PFSK-1 (cell line): Measurements from ENCODE around the gene RBBP8.

Experiments used
- FOXP2 ChIP-seq: optimal IDR thresholded peaks from 2 replicates; pipeline ENCODE3; 2011; ENCODE audit warnings: borderline replicate concordance, control low read depth, inconsistent platforms; ENCODE audit not compliant: insufficient read depth; ENCODE audit errors: extremely low read length, extremely low read depth
- POLR2AphosphoS5 ChIP-seq: IDR thresholded peaks from 2 replicates; pipeline ENCODE4 v1.6.1; 2012; ENCODE audit warnings: low read depth, mild to moderate bottlenecking, control low read depth, low read length, moderate library complexity
- REST ChIP-seq, 2 experiments: IDR thresholded peaks; 2 replicates each; pipeline versions ENCODE4 v1.6.1 to v1.8.0; 2011 to 2012; ENCODE audit warnings: low read depth in 2 of 2, low read length in 2 of 2, control low read depth in 1 of 2, inconsistent platforms in 1 of 2, mild to moderate bottlenecking in 1 of 2, moderate library complexity in 1 of 2; ENCODE audit not compliant: insufficient read depth in 1 of 2
- SIN3A ChIP-seq: IDR thresholded peaks from 2 replicates; pipeline ENCODE4 v1.6.1; 2012; ENCODE audit warnings: mild to moderate bottlenecking, low read length, moderate library complexity, borderline replicate concordance; ENCODE audit not compliant: insufficient read depth
- TAF1 ChIP-seq: IDR thresholded peaks from 2 replicates; pipeline ENCODE4 v1.6.1; 2012; ENCODE audit warnings: low read length, control low read depth, borderline replicate concordance; ENCODE audit not compliant: insufficient read depth

The RBBP8 gene

GRCh38 chr18:23042133-23042532 is 109.0 kb downstream of the RBBP8 start:
- TF ChIP-seq FOXP2, result no peak
- no peak for TF ChIP-seq TAF1
- no peak for TF ChIP-seq SIN3A
- TF ChIP-seq POLR2AphosphoS5, result no peak
- TF ChIP-seq REST (IDR thresholded peaks at IDR 0.05; ENCODE audit: insufficient read depth in 1 of 2, low read depth in 2 of 2, low read length in 2 of 2), result no peak

GRCh38 chr18:23043803-23044376 is 110.8 kb downstream of the RBBP8 start:
- TF ChIP-seq SIN3A (no peak), REST (IDR thresholded peaks at IDR 0.05; ENCODE audit: insufficient read depth in 1 of 2, low read depth in 2 of 2, low read length in 2 of 2) (no peak), FOXP2 (no peak), POLR2AphosphoS5 (no peak), TAF1 (no peak)

DNA sequence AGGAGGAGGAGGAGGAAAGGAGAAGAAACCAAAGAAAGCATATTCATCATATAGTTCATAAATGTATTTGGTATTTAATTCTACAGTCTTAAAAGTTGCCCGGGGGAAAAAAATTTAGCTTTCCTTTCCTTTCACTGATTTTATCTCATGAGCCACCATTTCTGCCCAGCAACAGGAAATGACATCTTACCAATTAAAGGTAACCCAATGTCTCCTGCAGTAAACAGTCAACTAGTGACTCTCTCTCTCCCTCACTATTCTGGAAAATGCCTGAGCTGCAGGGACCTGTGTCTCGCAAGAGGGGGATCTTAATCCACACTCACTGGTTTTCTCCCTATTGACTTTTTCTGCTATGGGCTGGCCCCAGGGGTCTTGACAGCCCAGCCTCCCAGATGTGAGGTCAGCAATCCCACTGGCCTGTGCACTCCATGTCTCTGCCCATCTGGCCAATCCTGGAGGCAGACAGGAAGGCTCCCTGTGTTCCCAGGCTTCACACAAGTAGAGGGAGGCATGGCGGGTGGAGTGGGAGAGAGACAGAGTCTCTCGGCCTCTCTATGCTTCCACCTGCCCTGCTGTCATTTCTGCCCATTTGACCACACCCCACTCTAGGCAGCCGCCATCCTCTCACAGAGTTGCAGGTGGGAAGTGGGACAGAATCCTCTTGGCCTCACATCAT is 116.7 kb downstream of the RBBP8 start:
- TF ChIP-seq REST (IDR thresholded peaks at IDR 0.05; ENCODE audit: insufficient read depth in 1 of 2, low read depth in 2 of 2, low read length in 2 of 2), result no peak
- TF ChIP-seq FOXP2, result no peak
- no peak for TF ChIP-seq POLR2AphosphoS5
- TF ChIP-seq SIN3A, result no peak
- no peak for TF ChIP-seq TAF1

GRCh38 chr18:23053776-23054457 is 120.8 kb downstream of the RBBP8 start:
- TF ChIP-seq FOXP2, result no peak
- no peak for TF ChIP-seq TAF1
- no peak for TF ChIP-seq REST (IDR thresholded peaks at IDR 0.05; ENCODE audit: insufficient read depth in 1 of 2, low read depth in 2 of 2, low read length in 2 of 2)
- no peak for TF ChIP-seq POLR2AphosphoS5
- no peak for TF ChIP-seq SIN3A
